GM21390 (cell line): ENCODE measurements around the gene ACTR3.
A peak's percentile ranks its signal among the peaks of the same experiment; 100 is the strongest.

ENCODE experiments used
- ATAC-seq: cut with Tn5 transposase; IDR thresholded peaks from one replicate; pipeline ENCODE4 v1.9.1; 2021; ENCODE audit not compliant: unreplicated experiment

The ACTR3 gene

GRCh38 chr2:113963965-113964364 lies 74.1 kb downstream of the ACTR3 start:
- ATAC-seq, result no peak

- no peak for ATAC-seq
Measured at GRCh38 chr2:113964436-113964835, 74.5 kb downstream of the ACTR3 start.

- ATAC-seq, result no peak
Measured at GRCh38 chr2:113965228-113965627, 75.3 kb downstream of the ACTR3 start.

- peak; percentile 76 for ATAC-seq
Measured at GRCh38 chr2:113965644-113966043, 75.8 kb downstream of the ACTR3 start.

GRCh38 chr2:113966171-113966570 lies 76.3 kb downstream of the ACTR3 start:
- ATAC-seq, result no peak

GRCh38 chr2:113966832-113967231 lies 76.9 kb downstream of the ACTR3 start:
- ATAC-seq, result peak; percentile 45

GRCh38 chr2:113967272-113967671 lies 77.4 kb downstream of the ACTR3 start:
- ATAC-seq, result no peak

GRCh38 chr2:113972766-113973165 lies 82.9 kb downstream of the ACTR3 start:
- no peak for ATAC-seq

- ATAC-seq, result no peak
Measured at GRCh38 chr2:113973810-113974209, 83.9 kb downstream of the ACTR3 start.

- no peak for ATAC-seq
Measured at GRCh38 chr2:113974727-113975126, 84.8 kb downstream of the ACTR3 start.

- ATAC-seq, result no peak
Measured at GRCh38 chr2:113976277-113976928, 86.5 kb downstream of the ACTR3 start.

GRCh38 chr2:113977060-113977659 lies 87.3 kb downstream of the ACTR3 start:
- no peak for ATAC-seq

GRCh38 chr2:113977660-113978523 lies 88.0 kb downstream of the ACTR3 start:
- no peak for ATAC-seq

GRCh38 chr2:113978524-113979190 lies 88.8 kb downstream of the ACTR3 start:
- no peak for ATAC-seq

GRCh38 chr2:113979191-113980128 lies 89.6 kb downstream of the ACTR3 start:
- ATAC-seq, result no peak

- ATAC-seq, result no peak
Measured at GRCh38 chr2:113980946-113981345, 91.1 kb downstream of the ACTR3 start.

GRCh38 chr2:113981404-113982134 lies 91.7 kb downstream of the ACTR3 start:
- no peak for ATAC-seq

- ATAC-seq, result no peak
Measured at GRCh38 chr2:113985554-113986397, 95.9 kb downstream of the ACTR3 start.
